Spleen (tissue), 7 donors: Measurements from ENCODE around the gene KIF3B.

Experiments used
- POLR2A ChIP-seq, 3 donors: fragments of 450-650 bp; IDR thresholded peaks; one replicate each; pipeline ENCODE4 v1.5.1; 2017; ENCODE audit warnings: antibody characterized with exemption in 3 of 3, mild to moderate bottlenecking in 1 of 3
- POLR2AphosphoS5 ChIP-seq, 3 donors: sonication (generic); formaldehyde crosslinking; IDR thresholded peaks; one replicate each; pipeline ENCODE4 v1.5.1; 2017; ENCODE audit warnings: antibody characterized with exemption in 3 of 3
- TF ChIP-seq, protein P1 (sequence below), 11 experiments: fragments of 200-600 bp in 7 of 11; fragments of 450-650 bp in 4 of 11; sonication (generic) in 4 of 11; IDR thresholded peaks in 8 of 11; conservative IDR thresholded peaks in 3 of 11; 1 replicate in 7 of 11; 2 replicates in 4 of 11; pipeline versions ENCODE4 v1.4.0 to v1.8.0; 2016 to 2021; ENCODE audit warnings: antibody characterized with exemption in 11 of 11, inconsistent platforms in 4 of 11, mild to moderate bottlenecking in 1 of 11
- donor health status: DM: no; HTN: no; CAD: no; lungs with moderate emphysema.
- donor health status: DM: no; HTN: no; CAD: no.
- donor health status: DM: no; HTN: no; CAD: no.

GRCh38 chr20:32230707-32231106, 46.7 kb upstream of the KIF3B start:
- TF ChIP-seq, protein P1, sequence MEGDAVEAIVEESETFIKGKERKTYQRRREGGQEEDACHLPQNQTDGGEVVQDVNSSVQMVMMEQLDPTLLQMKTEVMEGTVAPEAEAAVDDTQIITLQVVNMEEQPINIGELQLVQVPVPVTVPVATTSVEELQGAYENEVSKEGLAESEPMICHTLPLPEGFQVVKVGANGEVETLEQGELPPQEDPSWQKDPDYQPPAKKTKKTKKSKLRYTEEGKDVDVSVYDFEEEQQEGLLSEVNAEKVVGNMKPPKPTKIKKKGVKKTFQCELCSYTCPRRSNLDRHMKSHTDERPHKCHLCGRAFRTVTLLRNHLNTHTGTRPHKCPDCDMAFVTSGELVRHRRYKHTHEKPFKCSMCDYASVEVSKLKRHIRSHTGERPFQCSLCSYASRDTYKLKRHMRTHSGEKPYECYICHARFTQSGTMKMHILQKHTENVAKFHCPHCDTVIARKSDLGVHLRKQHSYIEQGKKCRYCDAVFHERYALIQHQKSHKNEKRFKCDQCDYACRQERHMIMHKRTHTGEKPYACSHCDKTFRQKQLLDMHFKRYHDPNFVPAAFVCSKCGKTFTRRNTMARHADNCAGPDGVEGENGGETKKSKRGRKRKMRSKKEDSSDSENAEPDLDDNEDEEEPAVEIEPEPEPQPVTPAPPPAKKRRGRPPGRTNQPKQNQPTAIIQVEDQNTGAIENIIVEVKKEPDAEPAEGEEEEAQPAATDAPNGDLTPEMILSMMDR (IDR thresholded peaks at IDR 0.05 in 8 of 11, conservative IDR thresholded peaks at IDR 0.05 in 3 of 11), result no peak
- TF ChIP-seq POLR2A (IDR thresholded peaks at IDR 0.05), result no peak
- TF ChIP-seq POLR2AphosphoS5 (IDR thresholded peaks at IDR 0.05), result no peak
